ENCODE data around the gene HLTF.

Gene HLTF

DNA sequence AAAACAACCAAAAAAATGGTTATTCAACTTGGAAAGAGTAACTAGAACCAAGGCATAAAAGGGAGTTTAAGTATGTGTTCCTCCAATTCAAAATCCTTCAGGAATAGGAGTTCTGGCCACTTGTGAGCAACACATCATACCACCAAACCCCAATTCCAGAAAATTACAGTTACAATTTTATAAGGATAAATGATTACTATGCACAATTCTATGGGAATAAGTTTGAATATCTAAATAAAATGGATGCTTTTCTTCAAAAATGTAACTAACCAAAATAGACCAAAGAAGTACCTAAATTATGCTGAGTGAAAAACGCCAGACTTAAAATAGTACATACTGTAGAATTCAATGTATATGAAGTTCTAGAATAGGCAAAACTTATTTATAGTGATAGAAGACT is 4.6 kb downstream of the HLTF start:
- no peak for FAIRE-seq

DNA sequence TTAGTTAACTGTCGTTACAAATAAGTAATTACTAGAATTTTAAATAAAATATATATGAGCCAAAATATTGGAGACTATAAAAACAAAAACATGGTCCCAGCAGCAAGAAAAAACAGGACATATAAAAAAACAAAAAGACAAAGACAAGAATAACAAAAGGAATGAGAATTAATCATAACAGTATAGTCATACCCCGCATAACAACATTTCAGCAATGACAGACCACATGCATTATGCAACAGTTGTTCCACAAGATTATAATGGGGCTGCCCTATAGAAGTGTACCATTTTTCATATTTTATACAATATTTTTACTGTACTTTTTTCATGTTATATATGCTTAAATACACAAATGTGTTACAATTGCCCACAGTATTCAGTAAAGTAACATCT is 5.6 kb downstream of the HLTF start:
- FAIRE-seq = no peak

DNA sequence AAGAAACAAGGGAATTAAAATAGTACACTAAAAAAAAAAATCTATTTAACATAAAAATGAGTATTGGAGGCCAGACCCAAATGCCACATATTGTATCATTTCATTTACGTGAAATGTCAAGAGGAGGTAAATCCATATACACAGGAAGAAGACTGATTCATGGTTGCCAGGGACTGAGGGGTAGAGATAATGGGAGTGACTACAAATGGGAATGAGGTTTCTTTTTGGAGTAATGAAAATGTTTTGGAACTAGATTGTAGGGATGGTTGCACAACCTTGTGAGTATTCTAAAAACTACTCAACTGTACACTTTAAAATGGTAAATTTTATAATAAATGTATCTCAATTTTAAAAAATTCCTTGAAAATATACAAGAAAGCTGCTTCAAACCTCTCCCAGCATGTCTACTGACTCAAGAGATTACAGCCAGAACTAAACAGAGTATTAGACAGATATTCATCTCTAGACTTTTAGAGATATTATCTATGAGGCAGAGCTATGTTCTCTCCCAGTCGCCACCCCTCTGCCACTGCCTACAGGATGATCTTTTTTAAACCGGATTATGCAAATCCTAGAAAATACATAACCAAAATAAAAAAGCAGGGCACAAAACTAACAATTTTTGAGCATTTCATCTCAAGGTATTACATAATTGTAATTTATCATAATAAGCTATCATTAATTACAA is 6.2 kb downstream of the HLTF start:
- peak; percentile 67 for FAIRE-seq

DNA sequence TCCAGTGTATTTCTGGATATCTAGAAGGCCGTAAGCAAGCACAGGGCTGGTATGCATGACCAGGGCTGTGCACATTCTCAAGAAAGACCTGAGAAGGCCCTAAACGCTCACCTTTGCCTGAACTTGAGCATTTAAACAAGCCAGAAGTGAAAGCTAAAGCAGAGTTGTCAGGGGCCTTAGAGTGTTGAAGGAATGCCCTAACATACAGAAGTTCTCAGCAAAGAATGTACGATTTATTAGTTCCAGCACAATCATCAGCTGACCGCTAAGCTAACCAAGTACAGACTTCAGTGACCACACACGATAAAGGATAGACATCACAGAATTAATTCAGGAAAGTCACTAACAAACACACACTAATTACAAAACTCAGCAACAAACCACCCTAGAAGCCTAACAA is 8.7 kb downstream of the HLTF start:
- no peak for FAIRE-seq

DNA sequence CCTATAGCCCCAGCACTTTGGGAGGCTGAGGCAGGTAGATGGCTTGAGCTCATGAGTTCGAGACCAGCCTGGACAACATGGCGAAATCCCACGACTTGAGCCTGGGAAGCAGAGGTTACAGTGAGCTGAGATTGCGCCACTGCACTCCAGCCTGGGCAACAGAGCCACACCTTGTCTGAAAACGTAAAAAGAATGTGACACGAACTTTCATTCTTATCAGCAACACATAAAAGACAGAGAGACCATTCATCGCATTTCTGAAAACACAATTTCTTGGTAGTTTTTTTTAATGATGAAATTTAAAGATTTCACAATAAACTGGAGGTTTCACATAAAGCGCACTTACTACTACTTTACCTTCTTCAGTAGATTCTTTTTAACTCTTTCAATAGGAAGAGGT is 18.4 kb downstream of the HLTF start:
- no peak for FAIRE-seq

DNA sequence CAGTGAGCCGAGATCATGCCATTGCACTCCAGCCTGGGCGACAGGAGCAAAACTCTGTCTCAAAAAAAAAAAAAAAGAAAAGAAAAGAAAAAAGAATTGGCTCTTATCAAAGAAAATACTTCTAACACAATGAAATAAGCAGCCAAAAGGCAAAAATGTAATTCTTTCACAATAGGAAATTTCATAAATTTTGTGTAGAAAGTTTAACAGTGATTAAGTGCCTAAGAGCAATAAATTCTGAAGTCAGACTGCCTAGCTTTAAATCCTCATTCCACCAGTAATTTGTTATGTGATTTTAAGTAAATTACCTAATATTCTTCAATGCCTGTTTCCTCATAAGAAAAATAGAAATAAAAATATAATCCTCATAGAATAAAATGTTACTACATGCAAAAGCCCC is 24.6 kb downstream of the HLTF start:
- FAIRE-seq = no peak

DNA sequence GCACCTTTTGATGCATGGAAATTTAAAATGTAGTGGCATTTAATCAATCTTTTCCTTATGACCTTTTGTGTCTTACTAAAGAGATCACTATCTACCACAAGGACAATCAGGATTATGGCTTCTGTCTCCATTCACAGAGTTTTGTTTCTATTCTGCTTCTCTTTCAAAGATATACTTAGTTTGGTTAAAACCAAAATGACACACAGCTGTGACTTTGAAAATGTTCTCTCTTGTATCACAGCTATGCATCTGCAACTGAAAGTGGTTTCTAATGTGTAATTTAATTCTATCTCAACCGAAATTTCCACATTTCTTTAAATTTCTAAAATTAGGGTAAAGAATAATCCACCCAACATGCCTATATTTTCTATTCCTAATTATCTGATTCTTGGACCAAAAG is 27.7 kb downstream of the HLTF start:
- FAIRE-seq = no peak

DNA sequence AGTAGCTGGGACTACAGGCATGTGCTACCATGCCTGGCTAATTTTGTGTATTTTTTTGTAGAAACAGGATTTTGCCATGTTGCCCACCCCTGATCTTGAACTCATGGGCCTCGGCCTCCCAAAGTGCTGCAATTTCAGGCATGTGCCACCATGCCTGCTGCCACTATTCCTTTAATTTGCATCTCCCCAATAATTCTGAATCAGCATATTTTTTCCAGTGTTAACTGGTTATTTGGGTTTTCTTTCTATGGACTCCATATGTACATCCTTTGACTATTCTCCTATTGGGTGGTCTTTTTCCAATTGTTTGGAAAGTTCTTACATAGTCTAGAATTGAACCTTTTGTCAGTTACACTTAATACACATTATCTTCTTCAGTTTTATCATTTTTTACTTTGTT is 28.1 kb downstream of the HLTF start:
- no peak for FAIRE-seq

DNA sequence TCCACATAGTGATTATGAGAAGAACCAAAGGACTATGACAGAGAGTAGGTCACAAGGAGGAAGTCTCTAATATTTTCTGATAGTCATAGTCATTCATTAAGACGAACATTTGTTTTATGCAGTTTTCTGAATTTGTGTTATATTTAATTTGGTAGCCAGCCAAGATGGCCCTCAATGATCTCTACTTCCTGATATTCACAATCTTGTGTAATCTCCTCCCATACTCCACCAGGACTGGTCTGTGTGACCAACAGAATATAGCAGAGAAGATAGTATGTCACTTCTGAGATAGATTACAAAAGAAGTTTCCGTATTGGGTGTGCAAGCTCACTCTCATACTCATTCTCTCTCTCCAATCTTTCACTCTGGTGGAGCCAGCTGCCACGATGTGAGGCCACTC is 30.8 kb downstream of the HLTF start:
- no peak for FAIRE-seq

DNA sequence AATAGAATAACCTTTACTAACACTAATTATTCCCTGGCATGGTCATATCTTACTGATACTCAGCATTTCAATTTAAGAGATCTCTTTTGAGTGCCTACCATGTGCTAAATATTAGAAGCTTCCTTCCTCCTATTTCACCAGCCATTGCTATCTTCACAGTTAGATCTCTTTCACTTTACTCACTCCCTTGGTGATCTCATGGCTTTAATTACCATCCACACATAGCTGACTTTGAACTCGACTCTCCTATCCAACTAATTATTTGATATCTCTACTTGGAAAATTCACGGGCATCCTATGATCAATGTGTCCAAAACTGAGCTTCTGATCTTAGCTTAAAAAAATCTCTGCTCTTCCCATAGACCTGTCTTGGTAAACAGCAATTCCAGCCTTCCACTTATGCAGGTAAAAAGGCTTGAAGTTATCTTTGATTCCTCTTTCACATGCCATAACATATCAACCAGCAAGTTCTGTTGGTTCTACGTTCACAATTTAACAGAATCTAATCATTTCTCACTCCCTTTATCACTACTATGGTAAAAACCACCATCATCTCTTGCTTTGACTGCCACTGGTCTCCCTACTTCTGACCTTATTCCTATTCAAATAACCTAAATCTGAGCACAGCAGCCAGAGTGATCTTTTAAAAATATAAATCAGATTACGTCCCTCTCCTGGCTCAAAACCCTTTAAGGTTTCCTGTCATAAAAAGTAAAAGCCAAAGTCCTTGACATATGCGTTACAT is 41.8 kb downstream of the HLTF start:
- FAIRE-seq = no peak

DNA sequence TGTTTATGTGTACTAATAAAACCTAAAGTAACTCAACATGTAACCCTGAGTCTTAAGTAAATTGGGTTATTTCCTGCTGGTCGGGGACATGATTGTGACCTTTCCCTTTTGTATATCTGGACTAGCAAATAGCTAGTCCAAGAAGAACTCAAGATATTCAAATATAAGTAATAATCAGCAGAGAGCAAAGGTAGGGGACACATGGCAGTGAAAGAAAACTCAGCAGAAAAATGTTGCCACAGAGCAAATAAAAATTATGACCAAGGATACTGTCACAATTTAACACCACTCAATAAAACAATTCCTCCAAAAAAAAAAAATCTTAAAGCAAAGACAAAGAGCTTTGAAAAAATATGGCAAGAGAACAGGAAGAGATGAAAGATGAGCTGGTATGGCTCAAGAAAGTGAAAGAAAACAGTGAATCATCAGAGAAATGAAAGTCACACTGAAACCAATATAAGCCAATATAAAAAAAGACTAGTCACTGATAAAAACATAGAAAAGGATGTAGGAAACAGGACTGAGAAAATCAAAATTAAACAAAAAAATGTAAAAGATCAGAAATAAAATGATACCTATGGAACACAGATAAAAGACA is 43.4 kb downstream of the HLTF start:
- FAIRE-seq = peak; percentile 54

DNA sequence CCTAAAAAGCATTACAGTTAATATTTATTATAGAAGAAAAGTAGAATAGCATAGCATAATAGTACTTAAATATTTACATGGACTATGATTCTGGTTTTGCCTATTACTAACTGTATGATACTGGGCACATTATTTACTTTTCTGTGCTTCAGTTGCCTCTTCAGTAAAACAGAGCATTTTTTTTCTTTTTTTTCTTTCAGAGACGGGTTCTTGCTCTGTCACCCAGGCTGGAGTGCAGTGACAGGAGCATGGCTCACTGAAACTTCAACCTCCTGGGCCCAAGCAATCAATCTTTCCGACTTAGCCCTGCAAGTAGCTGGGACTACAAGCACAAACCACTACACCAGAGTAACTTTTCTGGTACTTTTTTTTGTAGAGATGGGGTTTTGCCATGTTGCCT is 48.0 kb downstream of the HLTF start:
- no peak for FAIRE-seq

DNA sequence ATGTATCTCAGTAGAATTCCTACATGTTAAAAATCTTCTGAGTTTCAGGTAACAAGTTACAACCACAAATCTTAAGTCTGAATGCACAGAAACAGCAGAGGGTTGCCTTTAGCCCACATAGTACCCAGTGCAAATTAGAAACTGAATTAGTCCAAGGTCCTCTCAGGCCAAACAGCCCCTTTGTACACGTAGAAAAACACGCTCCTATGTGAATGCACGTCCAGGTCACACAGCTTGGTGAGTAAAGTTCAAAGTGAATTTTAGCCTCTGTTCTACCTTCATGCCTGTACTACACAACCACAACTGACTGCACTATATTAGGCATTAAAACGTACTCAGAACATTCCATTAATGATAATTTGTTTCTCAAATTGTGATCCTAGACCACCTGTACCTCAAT is 48.6 kb downstream of the HLTF start:
- FAIRE-seq = no peak

DNA sequence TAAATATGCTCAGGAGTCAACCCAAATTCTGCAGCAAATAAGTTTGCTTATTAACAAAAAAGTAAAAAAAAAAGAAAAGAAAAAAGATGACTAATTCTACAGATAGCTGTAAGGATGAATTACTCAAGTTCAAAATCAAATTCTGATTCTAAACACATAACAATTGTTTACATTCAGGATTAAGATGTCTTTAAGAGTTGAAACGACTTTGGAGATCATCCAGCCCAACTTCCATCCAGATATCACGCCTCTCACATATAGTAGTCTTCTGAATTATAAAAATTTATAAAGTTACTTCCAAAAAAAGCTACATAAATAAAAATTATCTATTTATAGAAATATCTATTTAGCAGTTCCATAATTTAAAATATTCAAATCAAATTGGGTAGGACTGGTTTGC is 55.2 kb downstream of the HLTF start:
- no peak for FAIRE-seq

DNA sequence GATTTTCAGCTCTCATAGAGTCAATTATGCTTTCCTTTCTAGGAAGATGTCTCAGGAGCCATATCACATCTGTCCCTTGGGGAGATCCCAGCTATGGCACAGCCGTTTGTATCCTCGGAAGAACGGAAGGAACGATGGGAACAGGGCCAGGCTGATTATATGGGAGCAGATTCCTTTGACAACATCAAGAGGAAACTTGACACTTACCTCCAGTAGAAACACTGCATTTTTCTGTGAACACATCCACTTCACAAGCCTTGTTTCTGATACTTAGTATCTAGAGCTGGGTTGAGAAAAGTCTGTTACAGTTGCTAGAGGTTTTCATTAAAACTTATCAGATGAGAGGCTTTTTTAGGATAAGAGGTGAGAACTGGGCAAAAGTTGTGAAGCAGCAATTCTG is 59.6 kb downstream of the HLTF start:
- FAIRE-seq = no peak

DNA sequence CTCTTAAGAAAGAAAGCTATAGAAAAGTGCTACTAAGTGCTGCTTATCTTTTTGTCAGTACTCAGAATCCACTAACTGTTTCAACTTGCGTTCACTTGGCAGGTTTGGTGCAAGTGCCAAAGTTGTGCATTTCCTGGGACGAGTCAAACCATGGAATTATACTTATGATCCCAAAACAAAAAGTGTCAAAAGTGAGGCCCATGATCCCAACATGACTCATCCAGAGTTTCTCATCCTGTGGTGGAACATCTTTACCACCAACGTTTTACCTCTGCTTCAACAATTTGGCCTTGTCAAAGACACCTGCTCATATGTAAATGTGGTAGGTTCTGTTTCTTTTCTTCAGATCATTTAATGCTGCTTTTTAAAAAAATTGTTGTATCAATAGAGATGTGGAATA is 62.4 kb downstream of the HLTF start:
- FAIRE-seq = no peak

DNA sequence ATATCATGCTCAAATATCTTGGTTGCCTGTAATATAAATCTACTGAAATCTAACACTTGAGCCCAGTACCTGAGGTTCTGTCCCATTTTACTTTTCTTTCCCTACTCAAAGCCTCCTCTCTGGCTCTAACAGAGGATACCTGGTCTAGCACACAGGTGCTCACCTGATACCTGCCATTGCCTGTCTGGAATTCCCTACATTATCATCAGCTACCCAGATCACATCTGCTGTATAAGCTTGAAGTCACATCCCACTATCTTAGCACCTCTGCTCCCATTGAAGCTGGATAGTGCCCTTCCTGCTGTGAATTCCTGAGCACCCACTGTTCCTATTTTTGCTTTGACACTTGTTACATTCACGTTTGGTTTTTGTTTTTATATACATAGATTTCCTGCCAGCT is 64.5 kb downstream of the HLTF start:
- no peak for FAIRE-seq

DNA sequence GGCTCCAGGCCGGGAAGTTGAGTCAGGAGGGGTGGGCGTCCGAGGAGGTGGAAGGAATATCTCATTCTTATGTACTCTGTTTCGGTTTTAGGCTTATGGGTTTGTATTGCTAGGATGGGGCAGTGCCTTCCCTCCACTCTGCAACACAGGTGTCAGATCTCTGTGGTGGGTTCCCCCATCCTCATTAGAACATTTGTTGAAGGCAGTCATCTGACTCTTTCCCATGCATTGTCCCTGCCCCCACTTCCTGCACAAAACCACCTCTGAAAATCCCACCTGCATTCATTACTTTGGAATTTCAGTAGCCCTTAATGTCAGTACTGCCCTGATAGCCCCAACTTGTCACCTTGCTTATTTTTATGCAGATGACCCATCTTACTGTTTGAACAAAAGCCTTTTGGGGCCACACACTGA is 65.5 kb downstream of the HLTF start:
- no peak for FAIRE-seq

DNA sequence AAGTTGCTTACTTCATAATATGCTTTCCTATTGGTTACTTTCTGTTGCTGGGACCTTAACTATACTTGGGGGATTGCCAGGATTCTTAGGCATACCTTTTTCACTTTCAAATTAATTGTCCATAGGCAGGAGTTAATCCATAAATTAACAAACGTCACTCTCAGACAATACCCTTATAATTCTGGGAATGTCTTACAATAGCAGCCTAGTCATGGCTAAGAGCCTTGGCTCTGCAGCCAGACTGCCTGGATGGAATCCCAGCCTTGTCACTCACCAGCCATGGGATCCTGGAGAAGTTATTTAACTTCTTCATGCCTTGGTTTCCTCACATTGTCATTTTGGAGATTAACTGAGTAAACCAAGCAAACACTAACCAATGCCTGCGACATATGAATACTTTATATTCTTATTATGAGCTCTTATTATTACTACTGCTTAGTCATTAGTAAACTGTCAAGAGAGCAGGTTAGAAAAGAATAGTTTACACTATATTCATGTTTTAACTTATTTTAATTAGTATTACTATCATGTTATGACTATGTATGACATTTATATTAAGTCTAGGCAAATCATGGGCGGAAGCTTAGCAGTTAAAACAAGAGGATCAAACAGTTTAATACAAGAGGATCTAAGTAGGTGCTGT is 66.0 kb downstream of the HLTF start:
- no peak for FAIRE-seq

DNA sequence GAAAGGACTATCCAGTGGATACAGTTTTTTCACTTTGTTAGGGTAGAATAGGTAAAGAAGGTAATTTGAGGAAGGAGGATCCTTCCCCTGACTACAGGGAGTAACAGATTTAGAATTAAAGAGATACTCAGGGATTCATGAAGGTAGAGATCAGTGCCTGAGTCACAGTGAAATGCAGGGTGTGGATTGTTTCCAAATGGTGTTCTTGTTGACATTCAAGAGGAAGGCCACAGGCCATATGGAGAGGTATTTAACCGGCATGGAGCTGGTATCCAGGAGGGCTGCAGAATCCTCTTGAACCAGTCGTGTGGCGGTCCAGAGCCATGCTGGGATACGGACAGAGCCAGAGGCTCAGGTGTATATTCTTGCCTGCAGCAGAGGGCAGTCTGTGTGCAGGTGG is 66.8 kb downstream of the HLTF start:
- no peak for FAIRE-seq

DNA sequence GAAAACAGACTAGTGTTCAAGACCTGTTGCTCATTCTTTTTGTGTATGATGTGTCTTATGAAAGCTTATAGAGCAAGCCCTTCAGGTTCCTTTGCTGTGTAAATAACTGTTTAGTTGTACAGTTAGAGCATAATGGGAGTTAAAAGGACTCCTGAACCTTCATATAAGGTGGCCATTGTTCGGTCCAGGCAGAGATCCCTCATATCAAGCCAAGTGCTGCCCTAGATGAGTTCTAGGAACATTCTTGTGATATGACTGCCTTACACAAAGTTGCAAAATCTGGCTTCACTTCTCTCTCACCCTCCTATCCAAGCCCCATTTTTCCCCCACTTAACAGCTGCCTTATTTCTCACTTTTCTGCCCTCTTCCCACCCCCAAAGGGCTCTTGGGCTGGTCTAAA is 68.1 kb downstream of the HLTF start:
- no peak for FAIRE-seq

DNA sequence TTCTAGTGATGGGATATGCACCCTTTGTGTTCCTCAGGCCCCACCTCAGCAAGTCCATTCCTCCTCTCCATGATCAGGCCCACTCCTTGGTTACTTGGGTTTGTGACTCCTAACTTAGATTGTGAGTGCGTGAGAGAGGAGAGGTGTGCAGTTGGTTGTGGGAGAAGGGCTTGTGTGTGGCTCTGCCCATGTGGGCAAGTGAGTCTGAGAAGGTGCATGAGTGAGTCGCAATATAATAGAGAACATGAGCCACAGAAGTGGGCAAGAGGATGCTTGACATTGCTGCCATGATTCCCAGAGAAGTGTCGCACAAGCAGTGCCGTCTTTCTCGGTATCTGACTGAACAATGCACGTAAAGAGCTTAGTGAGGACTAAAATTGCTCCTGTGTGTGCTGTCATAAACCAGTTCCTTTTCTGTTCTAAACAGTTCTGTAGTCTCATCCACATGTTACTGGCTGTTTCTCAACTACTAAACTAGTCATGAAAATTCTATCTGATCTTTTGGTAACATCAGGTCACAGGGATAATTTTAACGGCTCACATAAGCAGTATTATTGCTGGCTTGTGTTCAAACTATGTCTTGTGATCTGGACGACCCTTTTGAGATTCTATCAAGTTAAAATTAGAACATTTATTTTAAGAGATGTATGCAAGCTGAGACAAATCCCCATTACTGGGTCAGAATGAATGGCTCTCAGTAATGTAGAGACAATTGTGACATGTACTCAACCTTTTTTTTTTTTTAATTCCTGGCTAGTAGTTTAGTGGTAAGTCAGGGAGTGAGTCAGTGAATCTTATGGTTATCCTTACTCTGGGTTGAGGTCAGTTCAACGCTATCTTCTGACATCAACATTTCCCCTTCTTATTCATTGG is 69.4 kb downstream of the HLTF start:
- no peak for FAIRE-seq

DNA sequence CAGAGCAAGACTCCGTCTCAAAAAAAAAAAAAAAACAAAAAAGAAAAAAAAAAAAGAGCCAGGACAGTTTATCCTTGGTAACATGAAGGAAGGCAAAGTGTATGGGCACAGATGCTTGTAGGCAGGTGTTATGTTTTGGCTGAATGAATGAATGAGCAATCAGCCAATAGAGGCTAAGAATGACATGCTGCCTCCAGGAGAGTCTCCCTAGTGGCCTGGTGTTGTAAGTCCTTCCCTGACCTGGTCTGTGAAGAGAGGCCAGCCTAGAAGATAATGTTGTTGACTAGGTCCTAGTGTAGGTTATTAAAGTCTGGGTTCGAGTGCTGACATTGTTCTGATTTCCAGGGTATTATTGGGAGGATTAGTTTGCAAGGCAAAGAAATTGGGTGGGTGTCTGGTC is 70.1 kb downstream of the HLTF start:
- no peak for FAIRE-seq

All from A204.1 (cell line).